HG03457 (cell line): ENCODE measurements around the gene AGA.

ENCODE experiments used
- ATAC-seq: cut with Tn5 transposase; IDR thresholded peaks from one replicate; pipeline ENCODE4 v1.9.1; 2021; ENCODE audit warnings: moderate number of reproducible peaks; ENCODE audit not compliant: unreplicated experiment

The AGA gene

DNA sequence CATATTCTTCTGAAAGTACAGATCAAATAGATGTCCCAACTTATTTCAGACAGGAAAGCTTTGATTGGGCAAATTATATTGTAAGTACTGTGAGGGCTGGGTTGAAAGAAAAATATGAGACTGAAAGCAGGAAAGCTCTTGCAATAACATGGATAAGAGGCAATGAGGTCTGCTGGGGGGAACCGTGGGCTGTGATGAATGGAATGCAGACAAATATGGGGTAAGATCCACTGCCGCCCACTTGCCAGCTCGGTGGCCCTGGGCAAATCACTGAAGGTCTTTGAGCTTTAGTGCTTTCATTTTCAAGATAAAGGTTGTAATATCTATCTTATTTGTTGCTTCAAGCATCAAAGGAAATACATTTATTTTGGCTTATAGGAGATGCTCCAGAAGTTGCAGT lies 51.0 kb downstream of the AGA start:
- no peak for ATAC-seq

DNA sequence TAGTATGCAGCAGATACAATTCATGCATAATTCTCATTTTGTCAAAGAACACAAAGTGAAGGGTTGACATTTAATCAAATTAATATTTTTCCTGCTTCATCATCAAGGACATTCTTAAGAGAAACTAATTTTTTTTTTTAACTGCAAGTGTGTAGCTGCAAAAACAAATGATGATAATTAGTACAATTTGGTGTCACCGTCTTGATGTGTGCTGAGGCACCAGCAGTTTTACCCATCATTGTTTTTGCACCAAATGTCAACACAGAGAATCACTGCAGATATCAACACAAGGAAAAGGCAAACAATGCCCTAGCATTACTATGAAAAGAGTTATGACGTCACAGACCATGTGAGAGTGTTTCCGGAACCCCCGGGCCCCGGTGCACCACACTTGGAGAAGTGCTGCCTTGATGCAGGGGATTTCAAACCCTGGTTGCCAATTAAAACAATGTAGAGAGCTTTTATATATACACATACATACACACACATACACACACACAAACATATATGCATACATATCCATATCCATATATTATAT lies 55.9 kb downstream of the AGA start:
- no peak for ATAC-seq

DNA sequence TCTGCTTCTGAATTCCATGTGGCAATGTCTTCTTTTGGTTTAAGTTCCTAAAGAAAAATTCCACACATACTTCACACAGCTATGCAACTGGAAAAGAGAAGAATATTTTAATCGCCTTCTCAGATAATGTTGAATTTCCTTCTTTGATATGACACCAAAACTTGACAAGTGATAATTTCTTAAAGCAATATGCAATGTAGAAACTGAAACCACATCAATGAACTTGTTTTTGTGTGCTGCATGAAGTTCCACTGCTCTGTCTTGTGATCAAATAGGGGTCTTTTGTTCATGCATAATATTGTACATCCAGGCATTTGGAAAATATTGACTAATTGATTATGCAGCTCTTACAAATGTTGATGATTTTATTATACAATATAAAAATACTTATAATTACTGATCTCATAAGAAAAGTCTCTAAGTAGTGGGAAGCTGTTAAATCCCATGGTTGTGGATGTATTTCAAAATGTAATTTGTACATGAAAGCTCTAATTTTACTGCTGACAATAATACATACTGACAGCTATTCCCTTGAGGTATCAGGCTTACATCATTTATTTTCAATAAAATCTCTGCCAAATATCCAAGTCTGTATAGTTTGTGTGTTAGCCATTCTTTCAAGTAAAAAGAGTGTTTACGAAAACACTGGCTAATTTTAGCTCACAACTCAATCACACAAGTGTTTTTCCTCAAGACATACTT lies 56.5 kb downstream of the AGA start:
- no peak for ATAC-seq

DNA sequence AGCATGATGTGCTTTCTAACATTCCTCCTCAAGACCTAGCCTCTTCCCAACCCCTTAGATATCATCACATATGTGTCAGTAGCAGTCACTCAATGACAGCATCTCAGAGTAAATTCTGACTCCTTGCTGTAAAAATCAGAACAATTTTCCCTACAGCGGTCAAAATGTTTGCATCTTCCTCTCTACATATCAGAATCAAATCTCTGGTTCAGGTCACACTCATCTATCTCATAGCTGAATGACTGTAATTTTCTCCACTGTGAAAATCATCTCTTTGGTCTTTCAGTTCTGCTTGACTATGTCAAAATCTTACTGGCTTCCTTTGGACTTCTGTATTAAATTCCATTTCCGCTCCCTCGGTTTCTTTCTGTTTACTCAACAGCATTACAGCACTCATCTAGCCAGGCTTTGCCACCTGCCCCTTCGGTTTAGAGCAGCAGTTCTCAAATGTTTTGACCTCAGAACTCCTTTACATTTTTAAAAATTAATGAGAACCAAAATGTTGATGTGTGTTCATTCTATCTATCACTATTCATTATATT lies 57.3 kb downstream of the AGA start:
- no peak for ATAC-seq

DNA sequence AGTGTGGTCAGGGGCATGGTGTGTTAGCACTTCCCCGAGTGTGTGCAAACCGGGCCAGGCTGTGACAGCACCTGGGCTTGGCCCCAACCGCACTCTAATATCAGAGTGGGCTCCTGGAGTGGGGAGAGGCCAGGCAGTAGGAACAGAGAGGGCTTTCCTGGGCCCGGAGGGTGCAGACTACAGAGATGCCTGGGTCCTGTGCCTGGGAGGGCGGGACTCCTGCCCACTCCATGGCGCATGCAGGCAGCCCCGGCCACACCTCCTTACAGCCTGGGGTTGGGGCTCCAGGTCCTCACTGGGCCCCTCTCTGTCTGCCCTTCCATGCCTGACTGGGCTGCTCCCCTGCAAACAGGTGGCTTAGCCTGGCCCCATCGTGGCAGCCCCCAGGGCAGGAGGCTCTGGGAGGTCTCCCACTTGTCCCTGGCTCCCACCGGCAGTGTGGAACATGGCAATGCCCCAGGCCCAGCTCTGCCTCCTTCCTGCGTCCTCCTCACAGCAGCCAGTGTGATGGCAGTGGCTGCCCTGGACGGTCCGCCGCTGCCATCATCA lies 60.4 kb downstream of the AGA start:
- ATAC-seq = no peak
